ENCODE results near the gene TCF4. TPM values are rescaled to one million over a fixed set of nuclear protein-coding genes. Genes with fewer than 3 reads are reported as not detected.

The TCF4 gene
- total and polyA plus RNA-seq, 2 experiments from 2014 or later: 77.7 to 89.2 TPM

GRCh38 chr18:55435592-55435991, 152.4 kb downstream of the TCF4 start (continued):
- no peak for TF ChIP-seq ZNF462 (CRISPR knock-in tag; IDR thresholded peaks at IDR 0.05)
- TF ChIP-seq CTCF (conservative IDR thresholded peaks at IDR 0.05; ENCODE audit: low read depth in 2 of 2): no peak
- no peak for TF ChIP-seq STAT1 (IDR thresholded peaks at IDR 0.05; ENCODE audit: unreplicated experiment)
- TF ChIP-seq REST (IDR thresholded peaks at IDR 0.05; ENCODE audit: unreplicated experiment): no peak
- no peak for TF ChIP-seq CREB1 (CRISPR knock-in tag; IDR thresholded peaks at IDR 0.05; ENCODE audit: low read depth)
- no peak for TF ChIP-seq NANOG (IDR thresholded peaks at IDR 0.05; ENCODE audit: borderline replicate concordance)
- TF ChIP-seq EZH2phosphoT487 (IDR thresholded peaks at IDR 0.05; ENCODE audit: unreplicated experiment): no peak
- TF ChIP-seq ZNF331 (CRISPR knock-in tag; IDR thresholded peaks at IDR 0.05; ENCODE audit: low read depth): no peak

Data from GM23338 (cell line).